Measurements from ENCODE around the gene MAD1L1. TPM values are rescaled to one million over a fixed set of nuclear protein-coding genes. Genes with fewer than 3 reads are reported as not detected.

MAD1L1 gene
- total RNA-seq, 1 experiment from 2014 or later = 38.5 TPM

- CTCF ChIA-PET = no interaction called here
- DNase-seq (ENCODE audit: low read depth, low spot score) (no peak), ATAC-seq (no peak)
- no peaks in the 10 kb centered on the region for H3K36me3 ChIP-seq (ENCODE audit: control insufficient read depth in 1 of 2, insufficient read depth in 2 of 2, low read length in 2 of 2)
- no peaks in the 10 kb centered on the region for H3K79me2 ChIP-seq (ENCODE audit: insufficient read depth, low read length)
- no peak overlapping the region for H3K27ac ChIP-seq (ENCODE audit: low read depth, low read length)
- H2AFZ ChIP-seq (ENCODE audit: low read depth, low read length, poor library complexity, severe bottlenecking) = no peak overlapping the region
- POLR2A ChIA-PET = no interaction called here
- TF ChIP-seq EZH2 (IDR thresholded peaks at IDR 0.05) = no peak
- TF ChIP-seq EZH2phosphoT487 (IDR thresholded peaks at IDR 0.05; ENCODE audit: borderline replicate concordance) = no peak
- TF ChIP-seq FOSL1 (IDR thresholded peaks at IDR 0.05; ENCODE audit: low read depth) = no peak
- TF ChIP-seq POLR2A (IDR thresholded peaks at IDR 0.05; ENCODE audit: borderline replicate concordance, extremely low read depth, insufficient read depth, insufficient read length) = no peak
- no peak for TF ChIP-seq RAD21 (IDR thresholded peaks at IDR 0.05; ENCODE audit: low read depth)
- no peak for TF ChIP-seq ELF1 (IDR thresholded peaks at IDR 0.05; ENCODE audit: borderline replicate concordance, low read depth)
- no peak for TF ChIP-seq SP1 (IDR thresholded peaks at IDR 0.05; ENCODE audit: low read depth)
- no peak for TF ChIP-seq EGR1 (IDR thresholded peaks at IDR 0.05; ENCODE audit: low read depth)
- no peaks in the 10 kb centered on the region for H3K9me3 ChIP-seq (ENCODE audit: control insufficient read depth in 1 of 2, insufficient read depth in 1 of 2, low read depth in 1 of 2, low read length in 2 of 2)
- RAD21 ChIA-PET (ENCODE audit: low non-redundant PET in 1 of 2, low total read pairs in 2 of 2, uncharacterized antibody in 2 of 2, unreplicated experiment in 2 of 2) = no interaction called here
- H3K4me1 ChIP-seq (ENCODE audit: control insufficient read depth in 1 of 2, insufficient read depth in 2 of 2, low read length in 2 of 2) = no peaks in the 10 kb centered on the region
- H3K27me3 ChIP-seq (ENCODE audit: insufficient read depth, low read length) = no peaks in the 10 kb centered on the region
- BruUV-seq (replicated peaks) = no TSS peak
- no peak overlapping the region for H3K9ac ChIP-seq (ENCODE audit: low read length)
- no peak overlapping the region for H3K4me2 ChIP-seq (ENCODE audit: low read length)
- no peaks in the 10 kb centered on the region for H4K20me1 ChIP-seq (ENCODE audit: insufficient read depth)
- no peaks in the 10 kb centered on the region for H3K9me2 ChIP-seq (ENCODE audit: insufficient read depth)
- no peak overlapping the region for H3K4me3 ChIP-seq (replicated peaks in 1 of 2; ENCODE audit: low read depth in 1 of 2, low read length in 2 of 2)
- intact Hi-C loops (cut with micrococcal nuclease) = no loop called here
Observed at GRCh38 chr7:1781369-1781768, 451.4 kb downstream of the MAD1L1 start.

- Histone ChIP-seq H3K27me3 (ENCODE audit: insufficient read depth, low read length) (no peaks in the 10 kb centered on the region), H3K4me2 (ENCODE audit: low read length) (no peak overlapping the region), H3K36me3 (ENCODE audit: control insufficient read depth in 1 of 2, insufficient read depth in 2 of 2, low read length in 2 of 2) (no peaks in the 10 kb centered on the region), H3K9me3 (ENCODE audit: control insufficient read depth in 1 of 2, insufficient read depth in 1 of 2, low read depth in 1 of 2, low read length in 2 of 2) (no peaks in the 10 kb centered on the region), H3K4me1 (ENCODE audit: control insufficient read depth in 1 of 2, insufficient read depth in 2 of 2, low read length in 2 of 2) (no peaks in the 10 kb centered on the region), H4K20me1 (ENCODE audit: insufficient read depth) (no peaks in the 10 kb centered on the region), H3K27ac (ENCODE audit: low read depth, low read length) (no peak overlapping the region), H3K4me3 (replicated peaks in 1 of 2; ENCODE audit: low read depth in 1 of 2, low read length in 2 of 2) (no peak overlapping the region), H3K9ac (ENCODE audit: low read length) (no peak overlapping the region), H3K79me2 (ENCODE audit: insufficient read depth, low read length) (no peaks in the 10 kb centered on the region), H2AFZ (ENCODE audit: low read depth, low read length, poor library complexity, severe bottlenecking) (no peak overlapping the region), H3K9me2 (ENCODE audit: insufficient read depth) (no peaks in the 10 kb centered on the region)
- TF ChIP-seq POLR2AphosphoS5 (IDR thresholded peaks at IDR 0.05; ENCODE audit: low read depth, low read length) = no peak
- no peak for TF ChIP-seq CEBPB (IDR thresholded peaks at IDR 0.05; ENCODE audit: low read depth)
- no peak for TF ChIP-seq REST (IDR thresholded peaks at IDR 0.05; ENCODE audit: low read depth)
- TF ChIP-seq RAD21 (IDR thresholded peaks at IDR 0.05; ENCODE audit: low read depth) = no peak
- no peak for TF ChIP-seq MAX (IDR thresholded peaks at IDR 0.05)
- no peak for TF ChIP-seq SRF (IDR thresholded peaks at IDR 0.05; ENCODE audit: low read depth)
- TF ChIP-seq ZNF274 (IDR thresholded peaks at IDR 0.05; ENCODE audit: low read depth, low read length) = no peak
- no peak for TF ChIP-seq CBX3 (IDR thresholded peaks at IDR 0.05; ENCODE audit: low read depth)
- no peak for TF ChIP-seq CTCF (IDR thresholded peaks at IDR 0.05 in 2 of 3, conservative IDR thresholded peaks at IDR 0.05 in 1 of 3; ENCODE audit: borderline replicate concordance in 1 of 3, insufficient read depth in 1 of 3, low read depth in 2 of 3, low read length in 2 of 3)
- TF ChIP-seq TCF7L2 (IDR thresholded peaks at IDR 0.05; ENCODE audit: borderline replicate concordance, extremely low read depth, insufficient read depth, insufficient read length) = no peak
- no peak for TF ChIP-seq EZH2 (IDR thresholded peaks at IDR 0.05)
- TF ChIP-seq ZFX (IDR thresholded peaks at IDR 0.05) = no peak
- CTCF ChIA-PET = no interaction called here
- POLR2A ChIA-PET = no interaction called here
- DNase-seq (ENCODE audit: low read depth, low spot score) = no peak
- no peak for ATAC-seq
- no TSS peak for BruUV-seq (replicated peaks)
- RAD21 ChIA-PET (ENCODE audit: low non-redundant PET in 1 of 2, low total read pairs in 2 of 2, uncharacterized antibody in 2 of 2, unreplicated experiment in 2 of 2) = no interaction called here
- intact Hi-C loops (cut with micrococcal nuclease) = no loop called here
Observed at GRCh38 chr7:1779445-1779844, 453.3 kb downstream of the MAD1L1 start.
